ENCODE data around the gene IRAK3.
"Not testable (repeated sequence)": the region's sequence is repeated elsewhere in the genome, so short reads cannot be mapped to it uniquely, and the experiment has no call there.

IRAK3 gene

DNA sequence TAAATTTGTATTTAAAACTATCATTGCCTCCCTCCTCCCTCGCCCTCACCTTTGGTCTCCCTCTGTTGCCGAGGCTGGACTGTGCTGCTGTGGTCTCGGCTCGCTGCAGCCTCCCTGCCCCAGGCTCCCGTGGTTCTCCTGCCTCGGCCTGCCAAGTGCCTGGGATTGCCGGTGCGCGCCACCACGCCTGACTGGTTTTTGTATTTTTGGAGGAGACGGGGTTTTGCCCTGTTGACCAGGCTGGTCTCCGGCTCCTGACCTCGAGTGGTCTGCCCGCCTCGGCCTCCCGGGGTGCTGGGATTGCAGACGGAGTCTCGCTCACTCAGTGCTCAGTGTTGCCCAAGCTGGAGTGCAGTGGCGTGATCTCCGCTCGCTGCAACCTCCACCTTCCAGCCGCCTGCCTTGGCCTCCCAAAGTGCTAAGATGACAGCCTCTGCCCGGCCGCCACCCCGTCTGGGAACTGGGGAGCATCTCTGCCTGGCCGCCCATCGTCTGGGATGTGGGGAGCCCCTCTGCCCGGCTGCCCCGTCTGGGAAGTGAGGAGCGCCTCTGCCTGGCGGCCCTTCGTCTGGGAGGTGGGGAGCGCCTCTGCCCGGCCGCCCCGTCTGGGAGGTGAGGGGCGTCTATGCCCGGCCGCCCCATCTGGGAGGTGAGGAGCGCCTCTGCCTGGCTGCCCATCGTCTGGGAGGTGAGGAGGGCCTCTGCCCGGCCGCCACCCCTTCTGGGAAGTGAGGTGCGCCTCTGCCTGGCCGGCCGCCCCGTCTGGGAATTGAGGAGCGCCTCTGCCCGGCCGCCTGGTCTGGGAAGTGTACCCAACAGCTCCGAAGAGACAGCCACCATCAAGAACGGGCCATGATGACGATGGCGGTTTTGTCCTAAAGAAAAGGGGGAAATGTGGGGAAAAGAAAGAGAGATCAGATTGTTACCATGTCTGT lies 14.4 kb upstream of the IRAK3 start:
- DNase-seq: not testable (repeated sequence)

DNA sequence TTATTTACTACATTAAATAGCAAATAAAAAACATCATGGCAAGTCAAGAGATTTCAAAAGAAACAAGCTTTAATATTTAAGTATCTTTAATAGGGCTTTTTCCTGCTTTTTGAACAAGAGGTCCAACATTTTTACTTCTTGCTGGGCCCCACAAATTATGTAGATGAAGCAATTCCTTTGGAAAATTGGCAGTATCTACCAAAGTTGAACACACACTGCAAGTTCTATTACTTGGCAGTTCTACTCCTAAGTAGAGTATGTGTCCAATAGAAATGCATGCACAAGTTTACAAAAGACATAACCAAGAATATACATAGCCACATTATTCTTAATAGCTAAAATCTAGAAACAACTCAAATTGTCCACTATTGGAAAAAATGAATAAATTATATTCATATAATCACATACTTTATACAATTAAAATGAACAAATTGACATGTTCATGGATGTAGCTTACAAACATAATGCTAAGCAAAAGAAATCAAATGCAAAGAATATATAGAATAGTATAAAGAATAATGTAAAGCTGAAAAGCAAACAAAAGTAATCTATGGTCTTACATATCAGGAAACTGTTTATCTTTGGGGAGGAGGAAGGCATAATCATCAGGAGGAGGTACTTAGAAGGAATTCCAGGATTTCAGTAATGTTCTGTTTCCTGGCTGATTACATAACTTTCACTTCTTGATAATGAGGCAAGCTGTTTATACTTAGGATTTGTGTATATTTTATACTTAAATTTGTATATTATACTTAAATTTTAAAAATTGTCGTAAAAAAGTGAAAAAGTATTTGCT lies 12.7 kb upstream of the IRAK3 start:
- DNase-seq: no peak

- no peak for DNase-seq
These were observed 6.1 kb upstream of the IRAK3 start for GRCh38 chr12:66182956-66183355.

GRCh38 chr12:66184822-66185221 lies 4.2 kb upstream of the IRAK3 start:
- not testable (repeated sequence) for DNase-seq

DNA sequence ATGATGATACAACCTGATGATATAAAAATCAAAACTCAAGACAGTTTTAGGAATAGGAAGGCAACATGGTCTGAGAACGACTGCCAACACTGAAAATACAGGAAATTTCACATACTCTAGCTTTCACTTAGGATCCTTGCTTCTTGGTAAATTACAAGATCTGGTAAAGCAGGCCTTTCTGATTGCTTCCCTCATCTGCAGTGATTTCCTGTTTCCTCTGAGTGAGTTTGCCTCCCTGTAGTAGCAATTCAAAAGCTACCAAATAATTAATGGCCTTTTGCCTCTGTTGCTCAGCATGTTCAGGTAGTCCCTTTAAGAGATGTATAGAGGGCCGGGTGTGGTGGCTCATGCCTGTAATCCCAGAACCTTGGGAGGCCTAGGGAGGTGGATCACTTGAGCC lies 2.0 kb upstream of the IRAK3 start:
- DNase-seq: no peak

DNA sequence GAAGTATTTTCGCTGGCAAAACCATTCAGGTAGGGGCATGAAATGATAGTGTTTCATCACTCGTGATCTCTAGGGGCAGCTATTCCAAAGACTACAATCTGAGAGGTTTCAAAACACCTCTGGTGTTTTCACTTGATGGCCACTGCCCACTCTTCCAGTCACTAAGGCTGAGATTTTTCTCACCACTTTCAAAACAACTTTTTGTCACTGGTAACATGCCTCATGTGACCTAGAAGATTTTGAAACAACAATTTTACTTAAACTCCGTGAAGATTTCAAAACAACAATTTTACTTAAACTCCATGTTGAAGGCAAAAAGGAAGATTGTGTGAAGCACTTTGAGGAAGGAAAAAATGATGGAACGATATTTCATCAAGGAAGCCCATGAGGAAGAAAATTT lies 1.2 kb upstream of the IRAK3 start:
- no peak for DNase-seq

DNA sequence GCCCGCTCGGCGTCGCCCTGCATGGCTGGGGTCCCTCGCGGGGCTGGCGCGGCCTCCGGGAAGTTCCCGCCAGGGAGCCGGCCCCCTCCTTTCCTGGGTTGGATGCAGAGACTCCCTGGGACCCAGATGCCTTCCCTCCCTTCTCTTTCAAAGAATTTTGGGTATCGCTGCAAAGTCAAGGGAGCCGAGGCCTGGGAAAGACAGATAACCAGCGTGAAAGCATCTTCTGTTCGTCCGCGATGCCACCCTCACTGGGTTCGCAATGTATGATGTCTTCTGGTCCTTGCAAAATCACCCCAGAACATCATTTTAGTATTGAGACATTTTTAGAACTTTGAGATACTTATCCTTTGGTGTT lies 451 bp downstream of the IRAK3 start:
- no peak for DNase-seq

DNA sequence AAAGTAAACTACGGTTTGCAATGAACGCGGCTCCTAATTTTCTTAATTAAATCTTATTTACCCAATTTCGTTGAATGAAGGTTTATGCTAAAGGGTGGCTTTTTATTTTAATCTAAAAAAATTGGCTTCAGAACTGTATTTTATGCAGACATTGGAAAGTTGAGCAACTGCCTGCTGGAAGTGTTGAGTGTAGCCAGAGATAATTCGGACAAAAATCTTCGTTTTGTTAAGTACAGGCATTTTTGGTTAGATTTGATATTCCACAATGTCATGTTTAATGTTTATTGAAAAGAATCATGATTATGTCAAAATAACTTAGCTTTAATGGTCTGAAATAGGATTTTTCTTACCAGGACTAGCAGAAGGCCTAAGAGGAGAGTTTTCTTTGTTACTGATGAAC lies 875 bp downstream of the IRAK3 start:
- no peak for DNase-seq

GRCh38 chr12:66190519-66191370 lies 1.7 kb downstream of the IRAK3 start:
- DNase-seq: no peak

GRCh38 chr12:66191547-66192126 lies 2.6 kb downstream of the IRAK3 start:
- DNase-seq: no peak

- DNase-seq: no peak
These were observed 5.1 kb downstream of the IRAK3 start for GRCh38 chr12:66194122-66194521.

DNA sequence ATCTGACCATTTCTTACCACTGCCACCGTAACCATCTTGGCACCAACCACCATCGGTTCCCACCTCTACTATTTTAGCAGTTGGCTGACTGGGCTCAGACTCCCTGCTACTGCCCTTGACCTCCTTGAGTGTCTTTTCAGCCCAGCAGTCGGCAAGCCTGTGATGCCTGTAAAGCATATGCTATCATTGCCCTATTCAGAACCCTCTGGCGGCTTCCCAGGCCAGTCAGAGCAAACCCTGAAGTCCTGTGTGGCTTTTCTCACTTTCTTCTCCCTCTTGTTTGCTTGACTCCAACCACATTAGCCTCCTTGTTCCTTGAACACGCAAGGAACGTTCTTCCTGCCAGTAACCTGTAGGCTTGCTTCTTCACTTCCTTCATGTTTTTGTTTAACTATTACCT lies 6.2 kb downstream of the IRAK3 start:
- DNase-seq: no peak

DNA sequence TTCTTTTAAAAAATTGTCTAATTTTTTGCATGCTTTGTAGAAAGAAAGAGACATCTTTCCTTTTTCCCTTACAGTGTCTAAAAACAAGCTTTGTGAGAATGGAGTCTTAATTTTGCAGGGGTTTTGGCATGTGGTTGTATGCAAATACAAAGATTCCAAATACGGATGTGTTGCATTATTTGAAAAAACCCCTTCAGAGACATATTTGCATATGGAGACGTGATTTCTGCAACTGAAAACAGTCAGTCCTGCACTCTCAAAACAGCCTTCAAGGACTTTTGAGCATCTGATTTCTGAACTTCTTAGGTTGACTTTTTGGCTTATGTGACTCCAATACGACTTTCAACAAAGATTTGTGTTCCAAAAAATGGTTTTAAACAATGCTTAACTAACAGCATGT lies 7.8 kb downstream of the IRAK3 start:
- DNase-seq: no peak

GRCh38 chr12:66197495-66197921 lies 8.5 kb downstream of the IRAK3 start:
- DNase-seq: no peak

DNA sequence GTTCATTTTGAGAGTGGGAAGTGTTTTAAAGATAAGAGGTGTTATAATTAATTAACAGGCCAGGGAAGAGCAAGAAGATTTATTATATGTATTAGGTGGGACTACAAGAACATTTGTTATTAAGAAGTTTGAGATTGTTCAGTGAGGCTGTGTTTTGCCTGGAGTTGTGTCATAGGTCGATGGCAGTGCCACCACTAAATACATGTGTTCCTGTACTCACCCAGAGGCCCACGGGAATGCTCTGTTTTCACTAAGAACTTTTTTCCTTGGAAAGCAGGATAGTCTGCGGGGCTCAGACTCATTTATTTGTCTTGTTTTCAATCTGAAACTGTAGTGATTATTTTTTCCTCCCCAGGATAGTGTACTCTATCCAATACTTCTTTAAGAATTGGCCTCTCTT lies 10.1 kb downstream of the IRAK3 start:
- DNase-seq: no peak

GRCh38 chr12:66199831-66200509 lies 11.0 kb downstream of the IRAK3 start:
- no peak for DNase-seq

- DNase-seq: no peak
These were observed 14.8 kb downstream of the IRAK3 start for GRCh38 chr12:66203820-66204219.

DNA sequence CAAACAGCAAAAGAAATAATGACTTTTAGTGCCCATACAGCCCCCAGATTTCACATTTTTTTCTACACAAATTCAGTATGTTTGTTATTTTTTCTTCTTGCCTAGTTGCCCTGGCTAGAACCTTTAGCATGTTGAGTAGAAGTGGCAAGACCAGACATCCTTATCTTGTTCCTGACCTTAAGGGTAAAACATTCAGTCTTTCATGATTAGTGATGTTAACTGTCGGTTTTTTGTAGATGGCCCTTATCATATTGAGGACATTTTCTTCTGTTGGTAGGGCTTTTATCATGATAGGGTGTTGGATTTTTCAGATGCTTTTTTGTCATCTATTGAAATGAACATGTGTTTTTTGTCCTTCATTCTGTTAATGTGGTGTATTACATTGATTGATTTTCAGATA lies 17.1 kb downstream of the IRAK3 start:
- DNase-seq: no peak

DNA sequence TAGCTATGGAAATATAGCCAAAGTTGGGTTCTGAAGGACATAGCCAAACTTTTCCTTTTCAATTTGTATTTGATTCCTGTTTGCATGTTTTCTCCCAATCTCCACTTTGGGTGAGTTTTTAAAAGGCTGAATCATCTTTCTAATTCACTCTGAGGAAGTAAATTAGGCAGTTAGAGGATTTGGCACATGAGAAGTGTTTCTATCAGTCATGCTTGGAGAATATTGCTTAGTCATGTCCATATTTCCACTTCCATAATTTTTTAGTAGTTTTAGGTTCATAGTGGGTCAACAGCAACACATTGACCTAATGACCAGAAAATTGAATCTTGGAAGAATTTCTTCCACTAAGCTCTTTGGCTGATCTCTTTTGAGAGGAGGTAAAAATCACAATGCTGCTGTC lies 21.8 kb downstream of the IRAK3 start:
- no peak for DNase-seq

GRCh38 chr12:66211573-66211972 lies 22.6 kb downstream of the IRAK3 start:
- not testable (repeated sequence) for DNase-seq

DNA sequence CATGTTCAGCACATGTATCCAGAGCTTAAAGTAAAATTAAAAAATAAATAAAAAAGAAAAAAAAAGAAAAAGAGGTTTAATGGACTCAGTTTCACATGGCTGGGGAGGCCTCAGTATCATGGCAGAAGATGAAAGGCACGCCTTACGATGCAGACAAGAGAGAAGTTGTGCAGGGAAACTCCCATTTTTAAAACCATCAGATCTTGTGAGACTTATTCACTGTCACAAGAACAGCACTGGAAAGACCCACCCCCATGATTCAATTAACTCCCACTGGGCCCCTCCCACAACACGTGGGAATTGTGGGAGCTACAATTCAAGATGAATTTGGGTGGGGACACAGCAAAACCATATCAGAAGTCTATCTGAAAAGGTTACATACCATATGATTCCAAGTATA lies 24.0 kb downstream of the IRAK3 start:
- DNase-seq: not testable (repeated sequence)

DNA sequence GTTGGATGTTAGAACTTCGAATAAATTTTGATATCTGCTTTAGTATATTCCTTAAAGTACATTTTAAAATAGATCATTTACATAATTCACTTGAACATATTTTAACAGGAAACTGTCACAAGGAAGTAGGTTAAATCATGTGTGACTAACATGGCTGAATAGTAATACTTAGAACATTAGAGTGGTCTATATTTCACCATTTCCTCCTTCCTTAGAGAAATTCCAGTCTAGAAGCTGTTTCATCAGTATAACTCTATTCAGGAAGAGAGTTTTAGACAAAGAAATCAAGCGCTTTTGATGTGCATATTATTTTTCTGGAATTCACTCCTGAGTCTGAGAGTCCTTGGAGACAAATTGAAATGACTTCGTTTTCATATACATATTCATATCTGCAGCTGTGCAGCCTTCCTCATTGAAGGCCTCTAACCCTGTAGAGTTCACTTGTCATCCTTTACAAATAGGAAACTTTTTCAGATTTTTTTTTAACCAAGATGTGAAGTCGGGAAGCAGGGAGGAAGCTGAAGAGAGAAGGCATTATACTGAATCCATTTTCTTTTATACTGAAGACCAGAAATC lies 28.4 kb downstream of the IRAK3 start:
- DNase-seq: no peak

Measured in NCI-H2171 treated with DMSO at 0.1 percent for 48 hours (cell line).